Colon (tissue), 2 donors: ENCODE results near the gene LGALSL.

Source experiments
- FAIRE-seq: peaks from 2 replicates; lab custom pipeline; 2012; peaks lifted over from hg19 to GRCh38; lab: Jason Lieb, UNC
- donor health status: control.
- donor health status: control.

Gene LGALSL

DNA sequence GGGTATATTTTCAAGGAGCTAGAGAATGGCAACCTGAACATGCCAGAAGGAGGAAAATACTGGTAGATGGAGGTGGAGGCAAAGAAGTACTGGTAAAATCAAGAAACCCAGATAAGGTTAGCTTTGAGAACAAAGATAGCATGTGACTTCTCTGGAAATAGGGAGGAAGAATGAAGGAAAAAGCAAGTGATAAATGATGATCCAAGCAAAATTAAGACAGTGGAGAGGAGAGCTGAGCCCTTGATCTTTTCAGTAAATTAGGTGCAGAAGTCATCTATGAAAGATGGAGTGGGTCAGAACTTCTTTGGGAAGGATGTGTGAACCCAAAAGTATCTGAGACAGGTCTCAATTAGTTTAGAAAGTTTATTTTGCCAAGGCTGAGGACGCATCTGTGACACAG, 44.5 kb downstream of the LGALSL start:
- FAIRE-seq, result no peak

DNA sequence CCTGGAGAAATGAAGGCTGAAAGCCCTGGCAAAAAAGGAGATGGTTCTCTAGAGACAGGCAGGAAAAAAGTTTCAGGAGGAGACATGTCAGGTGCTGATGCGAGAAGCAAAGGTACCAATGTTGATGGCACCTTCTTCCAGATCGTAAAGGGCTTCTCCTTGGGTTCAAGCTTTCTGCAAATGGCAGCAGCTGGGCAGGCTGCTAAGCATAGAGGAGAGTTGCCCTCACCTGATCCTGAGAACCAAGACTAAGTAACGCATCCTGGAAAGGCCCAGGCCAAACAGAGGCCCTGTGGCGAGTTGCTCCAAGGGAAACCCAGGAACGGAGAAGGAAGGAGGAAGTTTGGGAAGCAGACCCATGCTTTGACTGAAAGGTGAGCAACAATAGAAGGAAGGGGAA, 46.6 kb downstream of the LGALSL start:
- FAIRE-seq, result no peak

DNA sequence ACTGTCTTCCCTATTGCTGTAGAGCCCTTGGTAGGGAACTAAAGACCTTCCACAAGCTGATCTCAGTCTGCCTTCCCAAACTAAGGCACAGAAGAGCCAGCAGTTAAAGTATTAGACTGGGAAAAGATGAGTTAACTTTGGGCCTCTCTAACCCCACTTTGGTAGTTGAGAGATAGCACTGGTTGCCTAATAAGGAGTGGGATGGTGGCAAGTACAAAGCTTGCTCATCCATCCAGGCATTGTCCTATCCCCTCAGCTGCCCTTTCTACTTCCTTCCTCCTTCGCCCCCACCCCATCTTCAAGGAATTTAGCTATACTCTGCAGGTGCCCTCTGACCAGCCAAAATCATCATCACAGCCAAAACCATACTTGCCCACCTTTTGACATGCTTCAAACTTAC, 48.0 kb downstream of the LGALSL start:
- FAIRE-seq, result no peak

DNA sequence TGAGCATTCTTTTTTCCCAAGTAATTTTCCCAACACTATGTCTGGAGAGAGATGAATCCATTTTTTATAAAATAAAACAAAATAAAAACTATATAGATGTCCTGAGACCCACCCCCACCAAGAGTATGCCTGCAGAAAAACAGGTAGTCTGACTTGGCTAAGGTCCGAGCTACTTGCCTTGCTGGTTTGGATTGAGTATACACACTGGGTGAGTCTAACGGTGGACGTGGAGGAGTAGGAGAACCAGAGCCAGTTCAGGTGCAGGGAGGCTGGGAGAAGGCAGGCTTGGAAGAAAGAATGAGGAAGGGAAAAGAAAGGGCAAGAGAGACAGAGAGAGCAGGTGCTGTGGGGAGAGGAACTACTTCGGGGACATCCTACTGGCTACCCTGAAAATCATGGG, 48.9 kb downstream of the LGALSL start:
- FAIRE-seq, result no peak

DNA sequence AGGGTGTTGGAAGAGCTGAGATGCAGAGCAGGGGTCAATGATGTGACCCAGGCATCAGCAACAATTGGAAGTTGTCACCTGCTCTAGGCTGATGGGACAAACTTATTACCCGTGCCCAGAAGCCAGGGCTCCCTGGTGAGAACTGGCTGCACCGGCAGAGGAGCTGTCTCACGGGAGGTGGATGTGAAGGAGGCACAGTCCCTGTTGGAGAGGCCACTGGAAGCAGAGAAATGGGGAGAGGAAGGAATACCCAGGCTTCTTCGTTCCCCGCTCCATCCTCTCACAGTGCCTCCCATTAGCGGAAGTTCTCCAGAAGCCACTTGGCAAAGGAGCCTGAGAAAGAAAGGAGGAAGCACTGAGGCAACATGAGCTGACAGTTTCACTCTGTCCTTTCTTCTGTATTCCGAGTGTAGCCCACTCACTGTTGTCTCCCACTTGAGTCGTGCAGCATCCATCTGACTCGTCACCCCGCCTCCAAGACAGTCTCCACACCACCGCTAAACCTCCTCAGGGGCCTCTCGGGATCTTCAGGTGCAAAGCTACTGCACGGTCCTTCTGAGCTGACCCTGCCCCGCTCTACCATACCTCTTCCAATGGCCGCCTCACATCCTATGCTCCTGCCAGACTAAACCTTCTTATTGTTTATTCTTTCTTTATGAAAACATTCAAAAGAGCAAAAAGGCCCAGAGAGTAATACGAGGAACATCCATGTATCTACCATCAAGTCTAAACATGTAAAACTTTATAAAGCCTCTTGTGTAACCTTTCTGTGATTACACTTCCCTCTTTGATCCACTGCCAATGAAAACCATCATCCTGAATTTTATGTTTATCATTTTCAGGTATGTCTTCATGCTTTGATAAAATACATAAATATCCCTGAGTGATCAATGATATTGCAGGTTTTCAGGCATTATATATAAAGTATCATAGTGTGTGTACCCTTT, 51.1 kb downstream of the LGALSL start:
- FAIRE-seq, result no peak

DNA sequence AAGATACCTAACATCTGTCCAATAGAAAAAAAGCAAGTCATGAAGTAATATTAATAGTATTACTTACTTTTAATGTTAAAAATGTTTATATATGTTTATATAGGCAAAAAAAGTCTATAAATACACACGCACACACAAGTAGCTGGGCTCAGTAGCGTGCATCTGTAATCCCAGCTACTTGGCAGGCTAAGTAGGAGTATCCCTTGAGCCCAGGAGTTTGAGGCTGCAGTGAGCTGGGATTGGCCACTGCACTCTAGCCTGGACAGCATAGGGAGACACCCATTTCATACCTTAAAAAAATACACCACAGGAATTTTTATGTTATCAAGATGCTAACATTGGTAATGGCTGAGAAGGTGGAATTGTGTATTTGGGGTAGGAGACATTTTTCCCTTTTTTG, 52.7 kb downstream of the LGALSL start:
- FAIRE-seq, result no peak
